NB4 (cell line): ENCODE data around the gene FBXW8.

Source experiments
- CTCF ChIP-seq: IDR thresholded peaks from one replicate; pipeline ENCODE4 v1.5.1; 2012; ENCODE audit warnings: low read depth, low read length
- MYC ChIP-seq: IDR thresholded peaks from 2 replicates; pipeline ENCODE4 v1.6.1; 2011; ENCODE audit warnings: low read depth, low read length
- POLR2A ChIP-seq: IDR thresholded peaks from 2 replicates; pipeline ENCODE4 v1.6.1; 2011; ENCODE audit warnings: mild to moderate bottlenecking; ENCODE audit not compliant: insufficient read length; ENCODE audit errors: extremely low read depth

GRCh38 chr12:117024961-117025480 is 114.3 kb downstream of the FBXW8 start:
- TF ChIP-seq CTCF = no peak
- no peak for TF ChIP-seq POLR2A
- TF ChIP-seq MYC = no peak
